Kasumi-1 (cell line): ENCODE measurements around the gene DAB2IP.

Experiments used
- DNase-seq, 2 experiments: peaks; one replicate each; lab custom pipeline; 2025; lab: John Stamatoyannopoulos, UW

DAB2IP gene

DNA sequence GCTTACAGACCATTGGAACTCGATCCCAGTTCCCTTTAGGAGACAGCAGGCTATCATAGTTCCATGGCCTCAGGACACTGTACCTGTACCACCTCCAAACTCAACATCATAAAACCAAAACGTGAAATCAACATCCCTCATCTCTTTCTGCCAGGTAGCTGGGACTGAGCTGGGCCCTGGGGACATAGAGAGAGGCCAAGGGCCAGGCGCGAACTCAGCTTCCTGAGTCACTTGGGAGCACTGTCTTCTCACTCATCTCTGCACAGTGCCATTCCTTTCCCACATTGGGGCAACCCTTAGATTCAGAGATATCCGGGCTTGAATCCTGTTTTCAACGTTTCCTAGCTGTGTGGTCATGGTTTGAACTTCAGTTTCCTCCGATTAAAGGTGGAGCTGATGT, 12.2 kb downstream of the DAB2IP start:
- no peak for DNase-seq

DNA sequence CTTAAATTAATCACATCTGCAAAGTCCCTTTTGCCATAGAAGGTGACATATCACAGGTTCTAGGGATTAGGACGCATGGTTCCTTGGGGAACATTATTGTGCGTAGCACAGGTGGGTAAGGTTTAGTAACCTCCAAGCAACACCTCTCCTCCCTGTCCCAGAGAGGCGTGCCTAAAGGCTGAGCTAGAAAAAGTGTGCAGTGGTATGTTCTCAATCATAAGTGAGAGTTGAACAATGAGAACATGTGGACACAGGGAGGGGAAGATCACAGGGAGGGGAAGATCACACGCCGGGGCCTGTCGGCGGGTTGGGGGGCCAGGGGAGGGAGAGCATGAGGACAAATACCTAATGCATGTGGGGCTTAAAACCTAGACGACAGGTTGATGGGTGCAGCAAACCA, 14.9 kb downstream of the DAB2IP start:
- no peak for DNase-seq

DNA sequence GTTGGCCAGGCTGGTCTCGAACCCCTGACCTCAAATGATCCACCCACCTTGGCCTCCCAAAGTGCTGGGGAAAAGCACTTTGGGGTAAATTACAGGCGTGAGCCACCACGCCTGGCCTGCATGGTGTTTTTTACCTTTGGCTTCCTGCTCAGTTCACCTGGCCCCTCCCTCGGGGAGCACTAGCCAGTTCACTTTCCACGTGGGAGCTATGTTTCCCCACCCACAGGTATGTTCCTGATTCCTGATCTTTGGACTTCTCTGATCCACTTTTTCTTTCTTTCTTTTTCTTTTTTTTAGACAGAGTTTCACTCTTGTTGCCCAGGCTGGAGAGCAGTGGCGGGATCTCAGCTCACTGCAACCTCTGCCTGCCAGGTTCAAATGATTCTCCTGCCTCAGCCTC, 15.8 kb downstream of the DAB2IP start:
- DNase-seq = no peak

DNA sequence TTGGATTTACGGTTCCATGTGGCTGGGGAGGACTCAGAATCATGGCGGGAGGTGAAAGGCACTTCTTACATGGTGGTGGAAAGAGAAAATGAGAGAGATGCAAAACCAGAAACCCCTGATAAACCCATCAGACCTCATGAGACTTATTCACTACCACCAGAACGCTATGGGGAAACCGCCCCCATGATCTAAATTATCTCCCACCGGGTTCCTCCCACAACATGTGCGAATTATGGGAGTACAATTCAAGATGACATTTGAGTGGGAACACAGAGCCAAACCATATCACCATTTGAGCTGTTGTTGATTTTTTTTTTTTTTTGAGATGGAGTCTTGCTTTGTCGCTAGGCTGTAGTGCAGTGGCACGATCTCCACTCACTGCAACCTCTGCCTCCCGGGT, 16.5 kb downstream of the DAB2IP start:
- no peak for DNase-seq

DNA sequence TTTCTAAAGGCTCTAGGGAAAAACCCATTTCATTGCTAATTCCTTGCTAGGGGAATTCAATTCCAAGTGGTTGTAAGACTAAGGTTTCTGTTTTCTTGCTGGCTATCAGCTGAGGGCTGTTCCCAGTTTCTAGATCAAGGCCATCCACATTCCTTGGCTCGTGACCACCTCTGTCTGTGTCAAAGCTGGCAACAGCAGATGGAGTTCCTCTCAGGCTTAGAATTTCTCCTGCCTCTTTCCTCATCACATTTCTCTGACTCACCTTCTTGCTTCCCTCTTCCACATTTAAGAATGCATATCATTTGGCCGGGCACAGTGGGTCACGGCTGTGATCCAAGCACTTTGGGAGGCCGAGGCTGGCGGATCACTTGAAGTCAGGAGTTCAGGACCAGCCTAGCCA, 19.0 kb downstream of the DAB2IP start:
- no peak for DNase-seq

DNA sequence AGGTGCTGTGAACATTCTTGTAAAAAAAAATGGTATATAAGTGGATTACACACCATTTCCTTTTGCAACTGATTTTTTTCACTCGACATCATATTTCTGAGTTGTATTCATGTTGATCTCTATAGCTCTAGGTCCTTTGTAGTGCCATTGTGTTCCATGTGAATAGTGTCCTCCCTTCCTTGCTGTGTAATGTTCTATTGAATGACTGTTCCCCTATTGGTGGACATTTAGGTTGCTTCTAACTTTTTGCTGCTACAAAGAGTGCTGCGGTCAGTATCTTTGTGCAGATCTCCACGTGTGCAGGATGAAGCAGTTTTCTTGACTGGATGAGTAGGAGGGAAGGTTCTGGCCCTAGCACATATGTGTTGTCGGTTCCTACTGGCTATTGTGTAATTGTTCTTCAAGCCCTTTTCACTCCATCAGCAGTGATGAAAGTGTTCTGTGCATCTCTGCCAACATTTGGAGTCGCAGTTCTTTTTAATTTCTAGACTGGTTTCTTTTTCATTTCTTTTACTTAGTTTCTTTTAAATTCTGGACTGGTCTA, 20.2 kb downstream of the DAB2IP start:
- DNase-seq = no peak

DNA sequence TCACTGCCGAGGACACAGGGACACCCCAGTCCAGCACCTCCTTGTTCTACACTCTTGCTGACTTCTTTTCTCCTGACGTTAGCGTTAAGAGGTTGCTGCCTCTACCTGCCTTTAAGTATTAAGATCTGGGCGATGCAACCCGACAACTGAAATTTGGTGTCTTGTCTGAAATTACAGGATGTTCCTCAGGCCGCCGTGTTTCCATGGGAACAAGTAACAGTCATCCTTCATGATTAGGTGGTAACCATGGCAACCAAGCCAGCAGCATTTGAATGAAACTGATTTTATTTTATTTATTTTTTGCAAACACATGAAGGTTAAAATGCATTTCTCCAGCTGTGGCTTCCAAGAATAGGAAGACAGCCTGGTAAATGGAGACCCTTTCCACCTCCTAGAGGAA, 20.8 kb downstream of the DAB2IP start:
- DNase-seq = no peak

DNA sequence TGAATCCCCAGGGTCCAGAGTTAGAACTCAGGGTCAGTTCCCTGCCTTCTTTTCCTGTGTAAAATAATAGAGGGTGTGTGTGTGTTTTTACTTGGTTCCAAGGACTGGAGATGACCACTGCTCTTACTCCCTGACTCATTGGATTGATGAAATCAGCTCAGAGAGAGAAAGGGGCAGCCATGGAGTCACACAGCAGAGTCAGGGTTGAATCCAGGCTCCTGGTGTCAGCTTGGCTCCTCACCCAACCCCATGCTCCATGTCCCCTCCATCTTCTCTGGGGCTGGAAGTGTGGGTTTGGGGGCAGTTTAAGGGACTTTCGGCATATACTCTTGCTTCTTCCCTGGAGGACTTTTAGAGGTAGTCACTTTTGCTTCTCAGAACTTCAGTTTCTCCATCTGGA, 21.6 kb downstream of the DAB2IP start:
- no peak for DNase-seq

DNA sequence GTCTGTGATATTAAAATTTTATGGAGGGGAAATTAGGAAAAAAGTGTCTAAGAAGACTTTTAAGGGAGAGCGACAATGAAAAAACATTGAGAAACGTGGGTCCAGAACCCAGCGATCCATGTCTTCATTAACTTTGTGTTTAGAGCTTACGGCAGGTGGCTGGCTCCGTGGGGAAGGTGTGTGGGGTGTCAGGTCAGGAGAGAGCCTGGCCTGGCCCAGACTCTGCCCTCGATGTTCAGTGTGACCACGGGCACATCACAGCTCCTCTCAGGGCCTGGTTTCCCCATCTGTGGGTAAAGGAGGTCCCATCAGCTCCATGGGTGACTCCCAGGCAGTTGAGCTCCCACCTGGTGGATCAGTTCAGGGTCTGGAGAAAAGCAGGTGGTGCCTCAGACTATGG, 22.1 kb downstream of the DAB2IP start:
- DNase-seq = no peak

DNA sequence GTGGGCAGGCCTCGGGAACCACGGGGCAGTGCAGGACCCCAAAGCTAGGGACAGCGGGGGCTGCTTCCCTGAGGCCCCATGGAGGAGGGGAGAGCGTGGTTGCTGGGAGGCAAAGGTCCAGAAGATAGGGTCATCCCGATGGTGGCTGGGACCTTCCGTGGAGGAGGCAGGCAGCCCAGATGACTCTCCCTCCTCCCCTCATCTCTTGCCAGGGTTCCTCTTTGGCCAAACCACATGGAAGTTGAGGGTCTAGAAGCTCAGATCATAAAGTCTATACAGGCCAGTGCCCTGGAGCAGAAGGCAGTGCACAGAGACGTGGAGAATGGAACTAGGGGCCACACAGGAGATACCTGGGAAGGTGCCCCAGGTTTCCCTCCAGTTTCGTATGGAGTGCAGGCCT, 22.6 kb downstream of the DAB2IP start:
- DNase-seq = no peak

DNA sequence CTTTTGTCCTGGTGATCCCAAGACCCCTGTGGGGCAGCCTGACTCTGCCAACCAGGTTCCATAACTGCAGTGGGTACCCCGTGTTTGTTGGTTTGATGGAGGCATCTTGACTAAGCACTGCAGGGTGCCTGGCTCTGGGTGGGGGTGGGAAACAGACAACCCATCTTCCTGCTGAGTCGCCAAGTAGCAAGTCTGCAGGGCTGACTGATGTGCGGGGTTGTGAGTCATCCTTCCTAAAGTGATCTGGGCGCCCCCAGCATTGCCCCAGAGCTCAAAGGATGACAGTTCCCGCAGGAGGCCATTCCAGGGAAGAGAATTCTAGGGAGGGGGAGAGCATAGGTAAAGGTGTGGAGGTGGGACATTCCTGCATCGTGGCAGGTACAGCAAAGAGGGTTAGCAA, 23.5 kb downstream of the DAB2IP start:
- peak; percentile 1 to 10 for DNase-seq

DNA sequence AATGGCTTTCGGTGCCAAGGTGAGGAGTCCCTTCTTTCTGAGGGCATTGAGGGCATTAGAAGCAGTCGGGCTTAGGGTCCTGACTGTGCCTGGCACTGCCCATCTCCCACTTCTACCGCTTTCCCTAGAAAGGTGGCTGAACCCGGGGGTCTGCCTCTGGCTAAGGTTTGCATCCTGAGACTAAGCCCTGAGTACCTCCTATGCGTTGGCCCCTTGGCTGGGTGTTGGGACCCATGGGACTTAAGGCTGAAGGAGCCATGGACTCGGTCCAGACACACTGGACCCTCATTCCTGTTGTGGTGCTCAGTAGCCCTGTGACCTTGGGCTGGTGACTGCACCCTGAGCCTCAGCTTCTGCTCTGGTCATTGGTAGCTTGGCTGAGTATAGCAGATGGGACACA, 23.9 kb downstream of the DAB2IP start:
- no peak for DNase-seq

DNA sequence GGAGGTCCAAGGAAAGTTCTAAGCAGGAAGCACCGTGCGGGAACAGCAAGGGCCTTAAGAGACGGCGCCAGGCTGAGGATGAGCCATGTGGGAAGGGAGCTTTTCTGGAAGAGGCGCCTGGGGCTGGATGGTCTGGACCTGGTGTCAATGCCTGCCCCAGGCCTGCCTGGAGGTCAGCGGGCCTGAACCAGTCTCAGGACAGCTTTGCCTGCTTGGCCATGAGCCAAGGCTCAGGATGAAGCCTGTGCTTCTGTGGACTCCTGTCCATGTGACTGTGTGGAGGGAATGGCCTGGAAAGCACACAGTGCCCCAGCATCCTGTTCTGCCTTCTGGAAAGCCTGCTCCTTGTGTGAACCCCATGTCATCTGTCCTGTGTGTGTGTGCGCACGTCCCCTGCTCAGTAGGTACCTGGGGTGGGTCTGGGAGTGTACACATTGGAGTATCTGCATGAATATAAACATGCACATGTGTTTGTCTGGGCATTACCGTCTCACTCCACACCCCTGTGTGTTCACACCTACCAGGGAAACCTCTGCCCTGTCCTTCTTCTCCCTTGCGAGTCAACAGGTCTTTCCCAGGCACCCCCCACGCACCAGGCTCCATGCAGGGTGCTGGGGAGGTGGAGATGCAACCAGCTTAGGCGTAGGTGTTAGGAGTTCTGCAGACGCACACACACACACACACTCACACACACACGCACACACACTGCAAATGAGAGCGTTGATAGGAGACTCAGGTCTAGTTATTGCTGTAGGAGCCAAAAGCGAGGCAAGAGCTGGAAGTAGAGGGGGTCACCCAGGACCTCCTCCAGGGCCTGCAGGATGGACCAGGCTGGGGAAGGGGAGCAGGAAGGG, 24.8 kb downstream of the DAB2IP start:
- no peak for DNase-seq

DNA sequence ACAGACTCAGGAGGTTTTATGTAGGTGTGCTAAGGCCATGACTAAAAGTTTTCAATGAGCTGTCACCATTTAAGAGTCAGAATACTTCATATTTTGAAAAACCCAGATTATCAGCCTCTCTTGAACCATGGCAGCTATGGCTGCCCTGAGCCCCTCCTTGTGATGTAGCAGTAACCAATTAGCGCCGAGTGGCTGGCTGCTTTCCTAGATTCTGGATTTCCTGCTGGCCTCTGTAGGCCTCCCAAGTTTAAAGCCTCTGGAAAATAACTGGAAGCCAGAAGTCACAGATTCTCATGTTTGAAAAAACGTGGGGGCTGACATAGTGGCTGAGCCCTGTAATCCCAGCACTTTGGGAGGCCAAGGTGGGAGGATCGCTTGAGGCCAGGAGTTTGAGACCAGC, 25.5 kb downstream of the DAB2IP start:
- DNase-seq = no peak

DNA sequence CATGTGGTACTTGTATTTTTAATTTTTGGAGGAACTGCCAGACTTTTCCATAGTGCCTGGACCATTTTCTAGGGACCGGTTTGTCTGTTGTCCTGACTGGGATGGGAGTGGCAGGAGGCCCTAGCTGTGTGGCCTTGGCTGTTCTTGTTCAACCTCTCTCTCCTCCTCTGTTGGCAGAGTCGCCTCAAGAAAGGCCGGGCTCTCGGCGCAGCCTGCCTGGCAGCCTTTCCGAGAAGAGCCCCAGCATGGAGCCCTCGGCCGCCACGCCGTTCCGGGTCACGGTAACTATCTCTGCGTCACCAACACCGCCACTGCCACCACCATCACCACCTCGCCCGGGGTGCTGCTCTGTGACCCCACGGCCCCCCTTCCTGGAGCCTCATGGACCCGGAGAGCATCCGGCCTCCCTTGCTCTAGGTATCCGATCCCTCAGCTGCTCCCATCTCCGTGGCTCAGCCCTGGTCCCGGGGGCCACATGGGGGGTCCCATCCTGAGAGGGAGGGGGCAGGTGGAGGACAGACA, 27.1 kb downstream of the DAB2IP start:
- no peak for DNase-seq

DNA sequence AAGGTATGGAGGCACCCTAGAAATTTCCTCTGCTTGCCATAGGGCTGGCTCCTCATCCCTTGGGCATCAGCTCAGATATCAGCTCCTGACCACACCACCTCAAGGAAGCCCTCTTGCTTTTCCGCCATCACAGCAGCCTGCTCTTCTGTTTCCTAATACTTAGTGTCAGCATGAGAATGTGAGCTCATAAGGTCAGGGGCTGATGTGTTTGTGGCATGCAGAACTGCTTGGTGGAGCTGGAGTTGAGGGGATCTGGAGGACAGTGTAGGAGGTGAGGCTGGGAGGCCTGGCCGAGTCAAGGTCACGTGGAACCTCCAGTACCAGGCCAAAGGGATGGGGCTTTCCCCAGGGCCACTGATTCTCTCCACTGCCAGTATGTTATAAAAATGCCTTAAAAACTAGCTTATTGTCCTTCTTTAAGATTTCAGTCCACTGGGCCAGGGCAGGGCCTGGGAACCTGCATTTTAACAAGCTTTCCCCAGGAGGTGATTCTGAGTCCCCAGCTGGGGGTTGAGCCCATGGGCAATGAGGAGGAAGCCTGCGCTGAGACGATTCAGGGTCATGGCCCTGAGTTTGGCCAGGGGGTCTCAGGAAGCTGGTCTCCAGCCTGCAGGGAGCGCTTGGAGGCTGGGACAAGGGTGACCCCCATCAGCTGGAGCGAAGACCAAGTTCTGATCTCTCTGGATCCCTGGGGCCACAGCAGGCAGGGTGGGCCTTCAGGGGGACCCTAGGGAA, 28.6 kb downstream of the DAB2IP start:
- no peak for DNase-seq

DNA sequence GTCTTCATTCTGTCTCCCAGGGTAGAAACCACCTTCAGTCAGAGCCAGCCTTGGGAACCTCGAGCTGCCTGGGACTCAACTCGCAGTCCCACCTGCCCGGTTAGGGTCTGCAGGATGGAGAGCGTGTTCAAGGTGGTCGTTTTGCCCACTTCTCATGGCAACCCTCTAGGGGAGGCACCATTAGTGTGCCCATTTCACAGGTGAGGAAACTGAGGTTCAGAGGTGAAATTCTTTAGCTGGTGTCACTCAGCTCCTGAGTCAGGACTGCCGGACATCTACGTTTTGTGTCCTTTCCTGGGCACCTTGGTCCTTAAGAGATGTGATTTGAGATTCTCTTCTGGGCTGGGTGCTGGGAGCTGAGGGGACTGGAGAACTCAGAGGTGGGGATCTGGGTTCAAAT, 30.0 kb downstream of the DAB2IP start:
- DNase-seq = no peak

DNA sequence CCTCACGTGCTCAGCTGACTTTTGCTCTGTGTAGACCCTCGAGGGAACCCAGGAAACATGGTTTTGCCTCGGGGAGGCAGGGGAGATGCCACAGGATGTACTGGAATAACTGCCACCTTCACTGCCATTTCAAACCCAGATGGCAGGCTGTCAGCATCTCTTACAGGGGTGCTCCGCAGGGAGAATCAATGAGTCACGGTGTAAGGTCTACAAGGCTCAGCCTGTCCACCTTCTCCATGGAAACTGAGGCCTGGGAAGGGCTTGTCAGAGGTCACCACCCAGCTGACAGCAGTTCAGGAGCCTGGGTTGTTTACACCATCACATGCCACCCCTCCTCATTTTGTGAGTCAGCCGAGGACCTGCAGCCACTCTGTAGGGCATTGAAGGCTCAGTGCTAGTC, 30.8 kb downstream of the DAB2IP start:
- no peak for DNase-seq

DNA sequence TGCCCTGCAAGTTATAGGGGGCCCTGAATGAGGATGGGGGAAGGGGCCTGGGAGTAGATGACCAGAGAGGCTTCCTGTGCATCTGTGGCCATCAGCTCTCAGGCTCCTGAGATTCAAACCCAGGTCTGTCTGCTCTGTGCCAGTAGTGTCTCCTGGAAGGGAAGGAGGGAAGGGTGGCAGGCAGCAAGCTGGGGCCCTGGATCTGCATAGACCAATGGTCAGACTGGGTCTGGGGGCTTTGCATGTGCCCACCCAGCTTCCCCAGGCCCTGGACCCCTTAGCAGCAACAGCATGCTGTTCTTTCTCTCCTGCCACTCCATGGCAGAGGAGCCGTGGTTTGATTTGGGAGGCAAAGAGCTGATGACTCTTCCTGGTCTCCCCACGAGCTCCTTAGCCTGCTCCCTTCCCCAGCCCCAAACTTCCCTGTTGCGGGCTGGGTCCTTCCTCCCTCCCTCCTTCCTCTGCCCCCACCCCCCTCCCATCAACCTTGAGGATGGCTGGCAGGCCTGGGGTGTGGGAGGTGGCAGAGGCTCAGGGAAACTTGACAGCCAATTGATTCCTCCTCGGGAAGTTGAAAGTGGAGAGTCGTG, 31.6 kb downstream of the DAB2IP start:
- DNase-seq = peak; percentile 10 to 43

DNA sequence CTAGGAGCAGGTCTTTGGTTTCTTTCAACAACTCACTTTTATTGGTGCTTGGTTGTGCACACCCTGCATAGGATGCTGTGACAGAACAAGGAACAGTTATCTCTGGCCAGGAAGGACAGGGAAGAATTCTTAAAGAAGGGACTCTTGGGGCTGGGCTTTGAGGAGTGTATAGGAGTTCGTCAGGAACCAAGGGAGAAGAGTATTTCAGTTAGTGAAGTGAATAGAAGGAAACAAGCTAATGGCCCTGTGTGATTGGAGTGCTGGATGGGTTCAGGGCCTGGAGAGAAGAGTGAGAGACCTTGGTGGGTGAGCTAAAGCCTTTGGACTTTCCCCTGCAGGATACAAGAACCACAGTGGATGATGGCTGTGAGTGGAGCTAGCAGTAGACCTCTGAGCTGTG, 32.2 kb downstream of the DAB2IP start:
- no peak for DNase-seq

DNA sequence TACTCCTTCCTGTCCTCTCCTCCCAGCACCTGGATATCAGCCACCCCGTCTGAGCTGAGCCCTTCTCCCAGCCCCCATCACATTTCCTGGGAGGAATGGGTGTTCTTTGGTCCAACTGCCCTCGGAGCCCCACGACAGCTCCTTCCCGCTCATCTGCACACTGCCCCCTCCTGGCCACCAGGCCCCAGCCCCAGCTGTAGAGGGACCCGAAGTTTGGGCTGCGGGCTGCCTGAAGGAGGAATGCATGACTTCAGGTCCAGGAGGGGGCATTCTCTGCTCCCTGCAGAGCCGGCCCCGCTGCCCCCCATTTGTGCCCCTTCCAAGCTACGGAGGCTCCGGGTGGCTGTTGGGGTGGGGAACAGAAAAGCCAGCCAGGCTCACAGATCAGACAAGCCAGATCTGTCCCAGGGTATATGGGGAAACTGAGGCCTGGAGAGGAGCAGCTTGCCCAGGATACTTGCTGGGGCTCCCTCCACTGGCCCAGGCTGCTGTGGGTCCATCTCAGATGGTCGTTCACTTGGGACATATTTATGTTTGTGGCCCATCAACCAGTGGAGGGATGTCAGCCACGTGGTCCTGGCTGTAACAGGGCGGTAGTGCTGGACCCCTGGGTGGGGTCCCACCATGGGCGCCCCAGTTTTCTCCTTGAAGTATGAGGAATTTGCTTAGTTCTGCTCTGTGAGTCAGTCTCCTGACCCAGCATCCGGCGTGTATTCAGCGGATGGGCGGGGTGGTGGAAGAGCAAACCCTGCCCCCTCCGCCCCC, 33.1 kb downstream of the DAB2IP start:
- DNase-seq = peak; percentile 12 to 25
